ENCODE data around the gene TEAD4. TPM values are rescaled to one million over a fixed set of nuclear protein-coding genes. Genes with fewer than 3 reads are reported as not detected.

The TEAD4 gene
- total and polyA plus RNA-seq, 12 donors = 4.7 to 45.6 (median 11.4) TPM

- Histone ChIP-seq H3K27ac (no peak overlapping the region), H3K4me3 (no peak overlapping the region), H3K4me1 (peaks cover 0 to 42% (median 19%) of the 10 kb centered on the region in 9 donors), H3K9me3 (no peaks in the 10 kb centered on the region), H3K27me3 (no peaks in the 10 kb centered on the region), H3K36me3 (peaks cover 0 to 21% (median 0%) of the 10 kb centered on the region in 9 donors)
- TF ChIP-seq CTCF (IDR thresholded peaks at IDR 0.05) = no peak
- no peak for DNase-seq
- 92 to 93% methylated on average over 4 of the region's 4 CpGs for WGBS, 2 donors
- ATAC-seq = no peak
- intact Hi-C loops (cut with DNase I) = no loop called here
Measured at GRCh38 chr12:2979806-2980205, 20.6 kb downstream of the TEAD4 start.

DNA sequence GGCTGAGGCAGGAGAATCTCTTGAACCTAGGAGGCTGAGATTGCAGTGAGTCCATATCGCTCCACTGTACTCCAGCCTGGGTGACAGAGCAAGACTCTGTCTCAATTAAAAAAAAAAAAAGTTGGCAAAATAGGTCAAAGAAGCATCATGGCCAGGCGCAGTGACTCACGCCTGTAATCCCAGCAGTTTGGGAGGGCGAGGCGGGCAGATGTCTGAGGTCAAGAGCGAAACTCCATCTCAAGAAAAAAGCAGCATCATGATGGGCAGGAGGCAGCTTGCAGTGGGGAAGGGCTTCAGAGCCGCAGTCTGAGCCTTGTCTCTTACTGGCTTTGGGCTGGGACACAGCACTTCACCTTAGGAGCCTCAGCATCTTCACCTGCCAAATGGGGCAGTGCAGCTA, 21.4 kb downstream of the TEAD4 start:
- 86 to 88% methylated on average over 7 of the region's 7 CpGs for WGBS, 2 donors
- intact Hi-C loops (cut with DNase I) = no loop called here
- Histone ChIP-seq H3K36me3 (peaks cover 0 to 24% (median 0%) of the 10 kb centered on the region in 9 donors), H3K4me1 (peaks cover 0 to 38% (median 19%) of the 10 kb centered on the region in 9 donors), H3K27me3 (no peaks in the 10 kb centered on the region), H3K9me3 (no peaks in the 10 kb centered on the region), H3K4me3 (no peak overlapping the region), H3K27ac (no peak overlapping the region)
- no peak for ATAC-seq
- no peak for DNase-seq
- no peak for TF ChIP-seq CTCF (IDR thresholded peaks at IDR 0.05)

DNA sequence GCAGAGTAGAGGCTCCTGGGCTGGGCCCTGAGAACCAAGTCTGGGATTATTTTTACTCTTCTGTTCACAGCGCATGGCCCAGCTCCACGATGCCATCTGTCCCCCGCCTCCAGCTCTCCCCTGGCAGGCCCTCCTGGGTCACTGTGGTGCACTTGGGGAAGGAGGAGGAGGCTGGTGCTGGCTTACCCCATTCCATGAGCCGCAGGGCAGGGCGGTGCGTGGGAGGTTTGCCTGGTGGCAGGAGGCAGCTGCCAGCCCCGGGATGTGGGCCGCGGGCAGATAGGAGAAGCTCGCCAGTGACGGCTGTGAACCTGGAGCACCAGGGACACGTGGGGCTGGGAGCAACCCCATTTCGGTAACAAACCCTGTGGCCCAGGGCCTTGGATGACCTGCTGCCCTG, 23.2 kb downstream of the TEAD4 start:
- WGBS, 2 donors = 92 to 97% methylated on average over 13 of the region's 13 CpGs

DNA sequence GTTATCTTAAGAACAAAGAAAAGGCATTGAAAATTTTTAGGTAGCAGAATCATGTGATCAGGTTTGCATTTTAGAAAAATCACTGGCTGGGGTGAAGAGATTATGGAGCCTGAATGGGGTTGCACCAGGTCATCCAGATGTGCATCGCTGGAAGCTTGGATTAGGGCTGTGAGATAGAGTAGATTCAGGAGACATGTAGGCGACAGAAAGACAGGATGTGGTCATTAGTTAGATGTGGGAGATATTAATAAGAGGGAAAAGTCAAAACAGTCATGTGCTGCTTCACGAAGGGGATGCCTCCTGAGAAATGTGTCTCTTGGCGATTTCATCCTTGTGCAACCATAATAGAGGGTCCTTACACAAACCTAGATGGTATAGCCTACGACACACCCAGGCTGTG, 25.1 kb downstream of the TEAD4 start:
- TF ChIP-seq CTCF (IDR thresholded peaks at IDR 0.05) = no peak
- peaks cover 0 to 26% (median 14%) of the 10 kb centered on the region in 9 donors for H3K4me1 ChIP-seq
- peaks cover 0 to 15% (median 0%) of the 10 kb centered on the region in 9 donors for H3K36me3 ChIP-seq
- DNase-seq = no peak
- intact Hi-C loops (cut with DNase I) = no loop called here
- ATAC-seq = peak in 1 of 8 donors; percentile 31
- no peak overlapping the region for H3K27ac ChIP-seq
- no peaks in the 10 kb centered on the region for H3K27me3 ChIP-seq
- no peak overlapping the region for H3K4me3 ChIP-seq
- WGBS, 2 donors = 71 to 78% methylated on average over 5 of the region's 5 CpGs
- H3K9me3 ChIP-seq = peaks cover 0 to 7% (median 0%) of the 10 kb centered on the region in 11 donors

More for the DNA sequence above, 23.2 kb downstream of the TEAD4 start:
- ATAC-seq (peak in 1 of 8 donors; percentile 20), DNase-seq (no peak)
- TF ChIP-seq CTCF (IDR thresholded peaks at IDR 0.05) = no peak
- intact Hi-C loops (cut with DNase I) = no loop called here
- no peaks in the 10 kb centered on the region for H3K9me3 ChIP-seq
- H3K4me1 ChIP-seq = peaks cover 0 to 26% (median 14%) of the 10 kb centered on the region in 9 donors
- H3K27ac ChIP-seq = no peak overlapping the region
- H3K4me3 ChIP-seq = no peak overlapping the region
- H3K27me3 ChIP-seq = no peaks in the 10 kb centered on the region
- H3K36me3 ChIP-seq = peaks cover 0 to 24% (median 0%) of the 10 kb centered on the region in 9 donors

Data from heart right ventricle (tissue), 16 donors.